ENCODE data around the gene MEOX2.

MEOX2 gene

DNA sequence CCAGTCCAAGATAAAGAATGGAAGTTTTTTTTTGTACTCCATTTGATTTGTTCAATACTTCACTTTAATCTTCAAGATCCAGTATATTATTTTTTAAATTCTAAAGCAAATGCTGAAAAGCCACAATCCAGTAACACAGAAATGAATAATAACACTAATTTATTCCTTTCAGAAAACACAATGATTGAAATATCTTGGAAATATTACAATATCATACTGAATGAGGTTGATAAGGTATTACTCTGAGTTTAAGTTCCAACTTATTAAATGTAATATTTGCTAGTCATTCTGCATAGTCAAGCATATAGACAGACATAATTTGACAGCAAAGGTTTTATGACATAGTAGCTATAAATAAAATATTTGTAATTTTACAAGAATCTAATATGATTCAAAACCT, 4.4 kb downstream of the MEOX2 start:
- TF ChIP-seq, protein P1, sequence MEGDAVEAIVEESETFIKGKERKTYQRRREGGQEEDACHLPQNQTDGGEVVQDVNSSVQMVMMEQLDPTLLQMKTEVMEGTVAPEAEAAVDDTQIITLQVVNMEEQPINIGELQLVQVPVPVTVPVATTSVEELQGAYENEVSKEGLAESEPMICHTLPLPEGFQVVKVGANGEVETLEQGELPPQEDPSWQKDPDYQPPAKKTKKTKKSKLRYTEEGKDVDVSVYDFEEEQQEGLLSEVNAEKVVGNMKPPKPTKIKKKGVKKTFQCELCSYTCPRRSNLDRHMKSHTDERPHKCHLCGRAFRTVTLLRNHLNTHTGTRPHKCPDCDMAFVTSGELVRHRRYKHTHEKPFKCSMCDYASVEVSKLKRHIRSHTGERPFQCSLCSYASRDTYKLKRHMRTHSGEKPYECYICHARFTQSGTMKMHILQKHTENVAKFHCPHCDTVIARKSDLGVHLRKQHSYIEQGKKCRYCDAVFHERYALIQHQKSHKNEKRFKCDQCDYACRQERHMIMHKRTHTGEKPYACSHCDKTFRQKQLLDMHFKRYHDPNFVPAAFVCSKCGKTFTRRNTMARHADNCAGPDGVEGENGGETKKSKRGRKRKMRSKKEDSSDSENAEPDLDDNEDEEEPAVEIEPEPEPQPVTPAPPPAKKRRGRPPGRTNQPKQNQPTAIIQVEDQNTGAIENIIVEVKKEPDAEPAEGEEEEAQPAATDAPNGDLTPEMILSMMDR (IDR thresholded peaks at IDR 0.05; ENCODE audit: insufficient read depth, missing control alignments), result no peak
- no peak for FAIRE-seq
- no peak for DNase-seq (ENCODE audit: insufficient read length, low spot score)

DNA sequence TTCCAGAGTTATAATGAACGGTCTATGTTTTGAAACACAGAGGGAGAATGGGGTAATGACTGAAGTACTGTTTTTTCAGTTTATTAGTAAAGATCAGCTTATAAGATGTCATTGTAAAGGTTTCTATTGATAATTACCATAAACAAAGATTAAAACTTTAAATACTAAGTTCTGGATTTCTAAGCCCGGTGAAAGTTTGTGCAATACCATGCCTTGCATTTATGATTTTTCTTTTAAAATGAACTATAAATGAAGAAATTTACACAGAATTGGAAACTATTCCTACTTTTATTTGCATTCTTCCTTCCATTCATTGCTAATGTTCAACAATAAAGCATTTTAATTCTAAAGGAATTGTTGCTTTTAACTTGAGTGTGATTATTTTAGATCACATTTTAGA, 4.9 kb downstream of the MEOX2 start:
- TF ChIP-seq, protein P1 (IDR thresholded peaks at IDR 0.05; ENCODE audit: insufficient read depth, missing control alignments), result no peak
- DNase-seq (ENCODE audit: insufficient read length, low spot score) (no peak), FAIRE-seq (no peak)

- TF ChIP-seq, protein P1 (IDR thresholded peaks at IDR 0.05; ENCODE audit: insufficient read depth, missing control alignments), result no peak
- FAIRE-seq (no peak), DNase-seq (ENCODE audit: insufficient read length, low spot score) (no peak)
Observed at GRCh38 chr7:15681186-15681585, 5.3 kb downstream of the MEOX2 start.

GRCh38 chr7:15680446-15680845, 6.0 kb downstream of the MEOX2 start:
- DNase-seq (ENCODE audit: insufficient read length, low spot score) (no peak), FAIRE-seq (peak; percentile 48)

GRCh38 chr7:15679306-15679705, 7.2 kb downstream of the MEOX2 start:
- no peak for FAIRE-seq
- TF ChIP-seq, protein P1 (IDR thresholded peaks at IDR 0.05; ENCODE audit: insufficient read depth, missing control alignments), result no peak
- no peak for DNase-seq (ENCODE audit: insufficient read length, low spot score)

More at GRCh38 chr7:15680446-15680845, 6.0 kb downstream of the MEOX2 start:
- TF ChIP-seq, protein P1 (IDR thresholded peaks at IDR 0.05; ENCODE audit: insufficient read depth, missing control alignments), result no peak

DNA sequence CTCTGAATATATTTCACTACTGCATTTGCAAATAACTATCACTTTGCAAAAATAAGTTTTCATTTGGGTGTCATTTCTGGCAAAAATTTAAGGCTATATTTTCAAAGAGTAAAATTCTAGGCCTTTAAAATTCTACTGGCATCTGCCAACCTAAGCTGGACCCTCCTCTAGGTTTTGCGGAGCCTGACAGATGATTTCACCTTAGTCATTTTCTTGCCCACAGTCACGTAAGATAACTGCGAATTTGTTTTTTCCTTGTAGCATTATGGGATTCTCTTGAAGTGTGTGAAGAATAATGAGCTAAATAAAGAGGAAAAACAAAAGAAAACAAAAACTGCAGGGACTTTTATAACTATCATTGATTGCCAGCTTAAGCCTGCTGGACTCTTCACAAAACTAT, 7.8 kb downstream of the MEOX2 start:
- no peak for DNase-seq (ENCODE audit: insufficient read length, low spot score)
- TF ChIP-seq, protein P1 (IDR thresholded peaks at IDR 0.05; ENCODE audit: insufficient read depth, missing control alignments), result no peak
- FAIRE-seq, result no peak

- FAIRE-seq (no peak), DNase-seq (ENCODE audit: insufficient read length, low spot score) (no peak)
- TF ChIP-seq, protein P1 (IDR thresholded peaks at IDR 0.05; ENCODE audit: insufficient read depth, missing control alignments), result no peak
Observed at GRCh38 chr7:15675379-15675778, 11.1 kb downstream of the MEOX2 start.
